Measurements from ENCODE around the gene SLC39A5. TPM values are rescaled to one million over a fixed set of nuclear protein-coding genes. Genes with fewer than 3 reads are reported as not detected.

Gene SLC39A5
- 1 to 10 TPM in 1 of 2 experiments, under 1 TPM in 1; 0.78 to 1.1 TPM for total RNA-seq

DNA sequence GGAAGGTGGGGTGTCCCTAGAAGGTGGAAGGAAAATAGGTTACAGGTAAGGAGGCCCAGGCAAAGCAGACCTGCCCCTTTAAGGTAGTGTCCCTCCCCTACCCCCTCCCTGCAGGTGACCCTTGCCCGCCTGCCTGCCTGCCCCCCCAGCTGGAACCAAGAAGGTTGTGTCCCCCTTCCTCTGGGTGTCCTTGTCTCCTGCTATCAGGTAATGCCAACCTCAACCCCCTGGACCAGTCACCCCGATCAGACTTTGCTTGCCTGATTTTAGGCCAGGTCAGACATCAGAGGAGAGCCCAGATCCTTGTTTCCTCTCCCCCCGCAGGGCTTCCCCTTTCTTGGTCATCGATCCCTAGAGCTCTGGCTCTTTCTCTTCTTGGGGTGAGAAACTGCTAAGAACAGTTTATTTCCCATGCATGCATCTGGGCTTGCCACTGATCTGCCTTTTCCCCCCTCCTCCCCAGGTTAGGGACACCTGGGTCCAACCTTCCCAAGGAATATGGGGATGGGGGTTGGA lies at the start of gene SLC39A5:
SLC39A5 (plus strand) TSS at position 136 of the 516 bp plus-strand sequence. CDS start 1,224 bp downstream, outside the sequence.
- ChIA-PET POLR2A (interaction anchor here (0.7 kb wide), 1 partner anchor 112 kb away, joined by 6 read pairs; the partner anchor contains the start of gene ZC3H10), CTCF (interaction anchor here (1.3 kb wide), 1 partner anchor 40 kb away, joined by 3 read pairs; the partner anchor contains the start of gene SMARCC2)

GRCh38 chr12:56186957-56187356 lies 42.9 kb upstream of the SLC39A5 start:
- POLR2A ChIA-PET, result no interaction called here
- CTCF ChIA-PET, result interaction anchor here (0.7 to 1.1 kb wide), 2 partner anchors 181 to 335 kb away, joined by 4 read pairs; no protein-coding TSS in a partner anchor

GRCh38 chr12:56188131-56188777 lies 41.6 kb upstream of the SLC39A5 start:
- ChIA-PET POLR2A (interaction anchor here (0.8 to 3.4 kb wide), 4 partner anchors 13 to 70 kb away, joined by 3 to 17 read pairs (median 6); partner anchors contain the start of genes RNF41 and ZC3H10), CTCF (interaction anchor here (0.5 to 4.1 kb wide), 15 partner anchors 14 to 111 kb away, joined by 3 to 73 read pairs (median 5); partner anchors contain the start of genes ESYT1, RNF41, RPL41 and ZC3H10)

DNA sequence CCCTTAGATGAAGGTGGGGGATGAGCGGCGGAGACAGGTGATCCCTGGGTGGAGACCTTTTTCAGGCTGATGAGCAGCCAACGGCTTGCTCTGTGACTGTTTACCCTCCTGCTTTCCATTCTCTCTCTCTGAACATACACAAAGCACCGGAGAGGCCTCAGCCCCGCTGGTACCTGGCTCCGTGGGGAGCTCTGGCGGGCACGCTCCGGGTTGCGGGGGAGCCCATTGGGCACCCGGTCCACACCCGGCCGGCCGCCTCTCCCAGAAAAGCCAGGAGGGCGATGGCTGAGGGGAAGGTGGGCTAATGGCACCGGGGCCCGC lies 41.1 kb upstream of the SLC39A5 start:
- CTCF ChIA-PET, result interaction anchor here (0.6 to 4.1 kb wide), 19 partner anchors 13 to 110 kb away, joined by 3 to 73 read pairs (median 5); partner anchors contain the start of genes ESYT1, MYL6B, NABP2 and RNF41
- POLR2A ChIA-PET, result interaction anchor here (0.8 to 3.4 kb wide), 5 partner anchors 10 to 70 kb away, joined by 3 to 17 read pairs (median 5); partner anchors contain the start of genes RNF41 and ZC3H10

- CTCF ChIA-PET, result interaction anchor here (0.7 to 4.1 kb wide), 50 partner anchors 8 to 1651 kb away, joined by 3 to 73 read pairs (median 4); partner anchors contain the start of genes ANKRD52, ERBB3, ESYT1 and MYL6B
These were observed 40.5 kb upstream of the SLC39A5 start, which contains the start of gene SMARCC2 for GRCh38 chr12:56189099-56189917. Gene SMARCC2 (minus strand): TSS chr12:56189483. CDS start chr12:56189461, 22 bp downstream.

DNA sequence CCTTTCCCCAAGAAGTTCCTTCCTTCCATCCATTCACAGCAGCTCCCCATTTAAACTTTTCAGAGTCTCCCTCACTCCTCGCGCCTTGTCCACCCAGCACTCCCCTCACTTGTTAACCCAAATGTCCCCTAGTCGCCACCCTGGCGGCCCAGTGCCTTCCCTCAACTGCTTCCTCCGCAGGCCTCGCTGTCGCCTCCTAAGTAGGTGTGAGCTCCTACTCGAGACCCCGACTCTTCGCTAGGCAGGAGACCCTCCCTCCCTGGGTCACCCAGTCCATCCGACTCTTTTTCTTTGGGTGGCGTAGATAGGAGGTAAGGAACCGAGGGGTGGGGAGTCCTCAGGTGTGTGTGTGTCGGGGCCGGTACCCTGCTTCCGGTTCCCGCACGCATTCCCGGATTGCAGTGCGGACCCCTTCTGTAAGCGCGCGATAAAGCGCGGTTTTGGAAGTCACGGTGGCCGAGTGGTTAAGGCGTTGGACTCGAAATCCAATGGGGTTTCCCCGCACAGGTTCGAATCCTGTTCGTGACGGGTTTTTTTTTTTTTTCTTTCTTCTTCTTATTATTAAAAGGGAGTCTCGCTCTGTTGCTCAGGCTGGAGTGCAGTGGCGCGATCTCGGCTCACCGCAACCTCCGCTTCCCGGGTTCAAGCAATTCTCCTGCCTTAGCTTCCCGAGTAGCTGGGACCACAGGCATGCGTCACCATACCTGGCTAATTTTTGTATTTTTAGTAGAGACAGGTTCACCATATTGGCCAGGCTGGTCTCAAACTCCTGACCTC lies 39.7 kb upstream of the SLC39A5 start:
- CTCF ChIA-PET, result interaction anchor here (0.7 to 4.1 kb wide), 46 partner anchors 8 to 1650 kb away, joined by 3 to 73 read pairs (median 5); partner anchors contain the start of genes ANKRD52, ERBB3, ESYT1 and MYL6B
- POLR2A ChIA-PET, result interaction anchor here (0.7 to 3.4 kb wide), 10 partner anchors 11 to 373 kb away, joined by 3 to 26 read pairs (median 4); partner anchors contain the start of genes ESYT1, MYL6, RNF41 and RPL41

More at GRCh38 chr12:56189099-56189917, 40.5 kb upstream of the SLC39A5 start, which contains the start of gene SMARCC2:
- POLR2A ChIA-PET, result interaction anchor here (0.7 to 3.4 kb wide), 11 partner anchors 11 to 372 kb away, joined by 3 to 26 read pairs (median 4); partner anchors contain the start of genes ESYT1, MYL6, RNF41 and RPL41

GRCh38 chr12:56190695-56191155 lies 39.1 kb upstream of the SLC39A5 start:
- ChIA-PET CTCF (interaction anchor here (0.7 to 4.1 kb wide), 14 partner anchors 15 to 1044 kb away, joined by 3 to 73 read pairs (median 5); partner anchors contain the start of genes ESYT1, PA2G4, RPL41 and ZC3H10), POLR2A (interaction anchor here (0.7 to 3.4 kb wide), 3 partner anchors 31 to 276 kb away, joined by 3 to 18 read pairs (median 17); partner anchors contain the start of genes ESYT1 and RNF41)

DNA sequence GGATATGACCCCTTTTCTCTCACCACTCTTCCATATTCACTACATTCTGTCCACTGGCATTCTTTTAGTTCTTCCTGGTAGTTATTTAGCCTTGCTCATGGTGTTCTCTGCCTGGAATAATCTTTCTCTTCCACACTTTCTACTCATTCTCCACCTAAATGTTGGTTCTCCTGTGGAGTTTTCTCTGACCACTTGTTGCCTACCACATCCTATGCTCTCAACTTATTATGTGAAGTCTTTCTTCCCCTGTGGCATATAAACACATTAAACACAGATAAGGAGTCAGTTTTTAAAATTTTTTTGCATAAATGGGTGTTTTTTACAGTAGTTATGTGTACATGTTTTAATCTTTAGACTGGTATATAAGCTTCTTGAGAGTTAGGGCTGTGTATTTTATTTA lies 37.3 kb upstream of the SLC39A5 start:
- ChIA-PET CTCF (interaction anchor here (1.0 to 2.1 kb wide), 3 partner anchors 14 to 271 kb away, joined by 3 to 5 read pairs (median 5); partner anchors contain the start of gene ESYT1), POLR2A (interaction anchor here (0.6 kb wide), 1 partner anchor 1228 kb away, joined by 4 read pairs; no protein-coding TSS in a partner anchor)

DNA sequence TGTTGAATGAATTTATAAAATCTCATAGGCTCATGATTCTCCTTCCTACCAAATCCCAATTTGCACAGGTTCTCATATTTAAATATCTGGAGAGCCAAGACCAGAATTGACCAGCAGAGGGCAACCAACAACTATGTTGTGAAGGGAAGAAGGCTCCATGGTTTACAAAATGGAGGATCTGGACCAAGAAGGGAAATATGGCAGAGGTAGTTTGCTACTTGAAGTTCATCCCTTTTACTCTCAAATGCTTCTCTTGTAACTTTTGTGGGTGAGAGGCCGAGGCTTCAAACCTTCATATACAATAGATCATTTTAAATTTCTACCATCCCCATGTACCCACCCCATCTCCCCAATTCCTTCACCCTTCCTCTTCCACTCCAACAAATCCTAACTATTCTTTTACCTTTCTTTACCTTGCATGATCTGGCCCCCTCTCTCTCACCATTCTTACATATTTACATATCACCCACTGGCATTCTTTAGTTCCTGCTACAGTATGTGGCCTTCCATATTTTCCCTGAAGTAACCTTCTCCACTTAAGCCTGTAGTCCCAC lies 36.7 kb upstream of the SLC39A5 start:
- CTCF ChIA-PET, result interaction anchor here (1.0 to 1.1 kb wide), 2 partner anchors 14 to 65 kb away, joined by 3 to 5 read pairs; partner anchors contain the start of gene ESYT1

DNA sequence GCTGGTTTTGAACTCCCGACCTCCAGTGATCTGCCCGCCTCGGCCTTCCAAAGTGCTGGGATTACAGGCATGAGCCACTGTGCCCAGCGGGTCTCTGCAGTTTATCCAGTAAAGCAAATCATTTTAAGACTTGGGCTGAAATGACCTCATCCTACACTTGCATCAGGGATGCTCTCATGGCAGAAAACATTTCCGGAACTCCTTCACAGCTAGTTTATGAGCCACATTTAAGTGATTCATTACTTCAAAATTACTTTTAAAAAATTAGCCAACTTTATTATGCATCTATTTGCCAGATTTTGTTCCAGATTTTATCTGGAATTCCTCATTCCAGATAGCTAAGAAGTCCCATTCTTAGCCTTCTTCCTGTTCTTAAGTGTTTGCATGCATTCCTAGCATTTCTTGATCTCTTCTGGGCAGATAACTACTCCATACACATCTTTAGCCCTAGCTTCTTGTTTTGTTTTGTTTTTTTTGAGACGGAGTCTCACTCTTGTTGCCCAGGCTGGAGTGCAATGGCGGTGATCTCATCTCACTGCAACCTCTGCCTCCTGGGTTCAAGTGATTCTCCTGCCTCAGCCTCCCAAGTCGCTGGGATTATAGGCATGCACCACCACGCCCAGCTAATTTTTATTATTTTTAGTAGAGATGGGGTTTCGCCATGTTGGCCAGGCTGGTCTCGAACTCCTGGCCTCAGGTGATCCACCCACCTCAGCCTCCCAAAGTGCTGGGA lies 32.9 kb upstream of the SLC39A5 start:
- ChIA-PET CTCF (interaction anchor here (1.1 to 1.2 kb wide), 3 partner anchors 8 to 77 kb away, joined by 3 to 6 read pairs (median 4); partner anchors contain the start of genes ANKRD52 and SMARCC2), POLR2A (interaction anchor here (0.7 kb wide), 1 partner anchor 57 kb away, joined by 5 read pairs; no protein-coding TSS in a partner anchor)

More for the DNA sequence above, 36.7 kb upstream of the SLC39A5 start:
- POLR2A ChIA-PET, result no interaction called here

DNA sequence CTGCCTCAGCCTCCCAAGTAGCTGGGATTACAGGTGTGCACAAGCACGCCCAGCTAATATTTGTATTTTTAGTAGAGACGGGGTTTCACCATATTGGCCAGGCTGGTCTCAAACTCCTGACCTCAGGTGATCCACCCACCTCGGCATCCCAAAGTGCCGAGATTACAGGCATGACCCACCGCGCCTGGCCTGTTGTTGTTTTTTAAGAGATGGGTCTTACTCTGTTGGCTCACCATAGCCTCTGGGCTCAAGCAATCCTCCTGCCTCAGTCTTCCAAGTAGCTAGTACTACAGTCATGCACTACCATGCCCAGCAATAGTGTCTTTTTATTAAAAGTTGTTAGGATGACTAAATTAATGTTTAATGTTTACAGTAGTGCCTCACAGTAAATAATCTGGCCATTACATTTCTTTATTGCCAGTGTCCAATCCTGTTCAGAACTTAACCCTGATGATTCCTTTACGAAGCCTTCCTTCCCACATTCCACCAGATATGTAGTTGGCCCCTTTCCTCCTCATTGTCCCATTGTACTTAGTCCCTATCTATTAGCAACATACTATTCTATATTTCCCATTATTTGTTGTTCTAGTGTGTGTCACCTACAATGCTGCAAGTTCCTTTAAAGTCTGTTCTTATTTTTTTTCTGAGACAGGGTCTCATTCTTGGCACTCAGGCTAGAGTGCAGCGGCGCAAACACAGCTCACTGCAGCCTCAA lies 31.8 kb upstream of the SLC39A5 start:
- ChIA-PET CTCF (interaction anchor here (1.2 kb wide), 1 partner anchor 9 kb away, joined by 4 read pairs; the partner anchor contains the start of gene SMARCC2), POLR2A (no interaction called here)

DNA sequence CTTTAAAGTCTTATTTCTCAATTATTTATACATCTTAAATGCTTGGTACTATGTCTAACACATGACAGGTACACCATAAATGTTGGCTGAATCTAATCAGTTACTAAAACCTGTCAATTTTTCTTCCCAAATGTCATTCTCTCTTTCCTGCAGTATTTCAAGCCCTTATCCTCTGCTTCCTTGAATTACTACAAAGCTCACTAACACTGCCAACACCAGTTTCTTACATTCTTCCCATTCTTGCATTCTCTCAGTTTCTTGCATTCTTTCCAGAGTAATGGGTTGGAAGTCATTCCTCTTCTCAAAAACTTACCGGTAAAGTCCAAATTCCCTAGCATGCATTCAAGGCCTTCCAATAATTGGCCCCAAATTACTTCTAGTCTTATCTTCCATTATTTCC lies 31.0 kb upstream of the SLC39A5 start:
- CTCF ChIA-PET, result no interaction called here

DNA sequence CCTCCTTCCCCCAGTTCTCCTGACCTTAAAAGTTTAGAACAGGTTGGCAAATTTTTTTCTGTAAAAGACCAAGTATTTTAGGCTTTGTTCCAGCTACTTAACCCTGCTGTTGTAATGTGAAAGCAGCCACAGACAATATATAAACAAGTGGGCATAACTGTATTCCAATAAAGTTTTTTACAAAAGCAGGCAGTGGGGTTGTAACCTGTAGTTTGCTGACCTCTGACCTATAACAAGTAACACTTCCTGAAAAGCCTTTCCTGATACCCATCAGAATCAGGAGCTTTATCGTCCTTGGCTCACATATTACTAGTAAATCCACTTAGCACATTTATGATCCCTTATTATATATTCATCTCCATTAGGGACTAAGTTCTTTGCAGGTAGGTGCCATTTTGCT lies 27.5 kb upstream of the SLC39A5 start:
- CTCF ChIA-PET, result interaction anchor here (0.8 kb wide), 1 partner anchor 14 kb away, joined by 3 read pairs; no protein-coding TSS in a partner anchor

More for the DNA sequence above, 31.0 kb upstream of the SLC39A5 start:
- POLR2A ChIA-PET, result no interaction called here

DNA sequence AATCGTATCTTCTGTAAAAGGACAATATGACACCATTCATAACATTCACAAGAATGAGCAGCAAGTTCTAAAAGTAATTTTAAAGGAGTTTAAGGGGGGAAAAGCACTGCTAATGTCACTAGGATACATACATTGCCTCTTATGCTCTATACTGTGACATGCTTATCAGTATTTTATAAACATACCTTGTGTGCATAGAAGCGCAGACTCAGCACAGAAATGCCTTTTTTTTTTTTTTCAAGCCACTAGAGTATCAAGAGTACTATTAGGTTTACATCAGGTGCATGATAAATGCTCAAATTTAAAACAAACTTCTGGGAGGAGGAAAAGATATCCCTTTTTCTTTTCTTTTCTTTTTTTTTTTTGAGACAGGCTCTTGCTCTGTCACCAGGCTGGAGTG lies 27.0 kb upstream of the SLC39A5 start:
- POLR2A ChIA-PET, result no interaction called here
- CTCF ChIA-PET, result interaction anchor here (0.7 kb wide), 1 partner anchor 46 kb away, joined by 3 read pairs; no protein-coding TSS in a partner anchor

More for the DNA sequence above, 27.5 kb upstream of the SLC39A5 start:
- POLR2A ChIA-PET, result no interaction called here

DNA sequence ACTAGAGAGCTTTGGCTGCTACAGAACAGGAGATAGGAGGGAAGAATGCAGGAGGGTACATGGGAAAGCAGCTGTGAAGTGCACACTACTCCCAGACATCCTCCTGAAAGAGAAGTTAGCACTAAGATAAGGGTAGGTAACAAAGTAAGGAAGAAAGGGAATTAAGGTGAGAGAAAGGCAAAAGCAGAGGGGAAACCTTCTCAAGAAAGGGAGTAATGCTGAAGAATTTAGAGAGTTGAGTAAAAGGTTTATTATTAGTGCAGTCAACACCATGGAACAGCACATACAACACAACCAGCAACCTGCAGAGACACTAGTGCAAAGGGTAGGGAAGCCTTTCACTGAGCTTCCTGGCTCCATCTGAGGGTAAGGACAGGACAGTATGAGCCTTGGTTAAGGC lies 25.6 kb upstream of the SLC39A5 start:
- ChIA-PET POLR2A (no interaction called here), CTCF (interaction anchor here (1.2 to 1.9 kb wide), 4 partner anchors 15 to 260 kb away, joined by 3 to 5 read pairs (median 4); partner anchors contain the start of genes SMARCC2 and ZC3H10)
